ENCODE measurements around the gene TRMT2A. TPM values are rescaled to one million over a fixed set of nuclear protein-coding genes. Genes with fewer than 3 reads are reported as not detected.

The TRMT2A gene
- total RNA-seq, 3 donors from 2014 or later (not counting 1 experiment from before 2014, with no cell fraction given), result 86.4 to 104 (median 86.5) TPM

DNA sequence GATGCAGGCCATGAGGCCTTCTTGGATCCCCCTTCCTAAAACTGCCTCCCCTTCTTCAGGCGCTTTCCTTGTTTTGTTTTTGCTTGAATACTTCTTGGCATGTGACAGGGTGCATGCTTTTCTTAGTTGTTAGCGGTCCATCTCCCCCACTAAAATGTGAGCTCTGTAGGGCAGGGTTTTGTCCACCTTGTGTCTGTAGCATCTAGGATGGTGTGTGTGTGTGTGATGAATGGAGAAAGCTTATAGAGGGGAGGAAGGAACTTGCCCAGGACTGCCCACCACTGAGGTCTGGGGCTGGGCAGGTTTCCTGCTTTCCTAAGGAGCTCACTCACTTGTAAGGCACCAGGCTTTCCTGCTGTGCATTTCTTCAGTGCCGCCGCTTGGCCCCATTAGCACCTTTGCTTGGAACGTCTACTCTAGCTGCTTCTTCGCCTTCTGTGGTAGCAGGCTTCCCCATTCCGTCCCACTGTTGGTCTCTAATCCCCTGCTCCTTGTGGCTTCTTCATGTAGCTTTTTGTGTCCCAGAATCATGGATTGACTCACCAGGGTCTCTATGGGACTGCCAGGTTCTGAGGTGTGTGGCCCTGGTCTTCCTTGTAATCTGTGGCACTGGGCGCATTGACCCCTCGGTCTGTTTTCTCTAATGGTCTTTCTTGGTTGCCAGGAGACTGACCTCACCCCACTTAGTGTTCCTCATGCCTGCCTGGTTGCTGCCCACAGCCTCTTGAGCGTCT lies 33.7 kb downstream of the TRMT2A start:
- H3K27ac ChIP-seq (ENCODE audit: low read length), result no peak overlapping the region
- Mint-ChIP-seq H3K27me3 (ENCODE audit: low read depth in 2 of 2) (no peaks in the 10 kb centered on the region), H3K36me3 (no peaks in the 10 kb centered on the region), H3K4me3 (peak overlapping the region; percentile 30), H3K27ac (peak overlapping the region in 1 of 2 donors; percentile 55), H3K9me3 (no peaks in the 10 kb centered on the region), H3K4me1 (peaks cover 54 to 58% of the 10 kb centered on the region in 2 donors)
- H3K4me1 ChIP-seq (ENCODE audit: control insufficient read depth, insufficient read depth, low read length), result peaks cover 60% of the 10 kb centered on the region
- H3K27me3 ChIP-seq (ENCODE audit: control insufficient read depth, insufficient read depth, low read length), result no peaks in the 10 kb centered on the region
- H3K4me3 ChIP-seq (ENCODE audit: low read length), result no peak overlapping the region
- H3K36me3 ChIP-seq (ENCODE audit: control insufficient read depth, insufficient read depth, low read length), result peaks cover 23% of the 10 kb centered on the region
- WGBS (ENCODE audit: insufficient coverage), result 92% methylated on average over 10 of the region's 10 CpGs
- no peak for DNase-seq
- TF ChIP-seq, protein P1, sequence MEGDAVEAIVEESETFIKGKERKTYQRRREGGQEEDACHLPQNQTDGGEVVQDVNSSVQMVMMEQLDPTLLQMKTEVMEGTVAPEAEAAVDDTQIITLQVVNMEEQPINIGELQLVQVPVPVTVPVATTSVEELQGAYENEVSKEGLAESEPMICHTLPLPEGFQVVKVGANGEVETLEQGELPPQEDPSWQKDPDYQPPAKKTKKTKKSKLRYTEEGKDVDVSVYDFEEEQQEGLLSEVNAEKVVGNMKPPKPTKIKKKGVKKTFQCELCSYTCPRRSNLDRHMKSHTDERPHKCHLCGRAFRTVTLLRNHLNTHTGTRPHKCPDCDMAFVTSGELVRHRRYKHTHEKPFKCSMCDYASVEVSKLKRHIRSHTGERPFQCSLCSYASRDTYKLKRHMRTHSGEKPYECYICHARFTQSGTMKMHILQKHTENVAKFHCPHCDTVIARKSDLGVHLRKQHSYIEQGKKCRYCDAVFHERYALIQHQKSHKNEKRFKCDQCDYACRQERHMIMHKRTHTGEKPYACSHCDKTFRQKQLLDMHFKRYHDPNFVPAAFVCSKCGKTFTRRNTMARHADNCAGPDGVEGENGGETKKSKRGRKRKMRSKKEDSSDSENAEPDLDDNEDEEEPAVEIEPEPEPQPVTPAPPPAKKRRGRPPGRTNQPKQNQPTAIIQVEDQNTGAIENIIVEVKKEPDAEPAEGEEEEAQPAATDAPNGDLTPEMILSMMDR (IDR thresholded peaks at IDR 0.05), result no peak
- intact Hi-C loops (cut with micrococcal nuclease), result loop anchor here (5.0 kb wide), 1 partner anchor 39 kb away; no protein-coding TSS in a partner anchor
- ATAC-seq, result no peak
- no peaks in the 10 kb centered on the region for H3K9me3 ChIP-seq (ENCODE audit: control insufficient read depth, insufficient read depth, low read length)

DNA sequence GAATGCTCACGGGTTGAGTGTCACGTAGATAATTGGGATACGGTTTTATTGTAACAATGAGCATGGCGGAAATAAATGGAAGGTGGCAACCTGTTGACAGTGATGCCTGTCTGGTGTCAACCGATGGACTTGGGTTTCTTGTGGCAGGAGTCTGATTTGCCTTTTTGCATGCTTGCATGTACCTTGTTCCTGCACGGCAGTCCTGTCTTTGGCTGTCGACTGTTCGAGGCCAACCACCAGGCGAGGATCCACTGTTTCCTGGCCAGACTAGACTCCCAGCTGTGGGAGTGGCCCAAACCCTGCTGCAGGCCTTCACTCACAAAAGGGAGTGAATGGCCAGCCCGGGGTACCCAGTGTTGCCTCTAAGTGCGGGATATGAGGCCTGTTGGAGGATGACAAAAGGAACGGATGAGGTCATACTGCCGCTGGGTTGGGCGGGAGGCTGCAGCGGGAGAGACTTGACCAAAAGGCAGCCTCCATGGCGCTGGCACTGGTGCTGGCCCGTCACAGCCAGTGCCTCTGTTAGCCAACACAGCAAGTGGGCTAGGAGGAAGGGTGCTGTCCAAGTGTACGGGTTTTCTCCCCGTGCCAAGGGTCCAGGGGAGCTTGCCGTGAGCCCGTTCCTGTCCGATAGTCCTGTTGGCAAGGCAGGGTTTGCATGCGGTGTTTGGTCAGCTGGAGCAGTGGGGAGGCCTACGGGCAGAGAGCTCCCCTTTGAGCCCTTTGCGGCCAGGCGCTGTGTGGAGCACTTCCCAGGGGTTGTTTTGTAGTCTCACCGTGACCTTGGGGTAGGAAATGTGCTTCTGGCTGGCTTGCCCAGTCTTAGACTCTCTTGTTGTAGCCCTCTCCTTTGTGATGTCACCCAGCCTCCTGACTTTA lies 36.0 kb downstream of the TRMT2A start:
- no peaks in the 10 kb centered on the region for H3K9me3 Mint-ChIP-seq
- no peaks in the 10 kb centered on the region for H3K9me3 ChIP-seq (ENCODE audit: control insufficient read depth, insufficient read depth, low read length)
- H3K27ac ChIP-seq (ENCODE audit: low read length), result peak overlapping the region; percentile 9
- peak overlapping the region; percentile 82 for H3K4me3 Mint-ChIP-seq
- H3K4me1 ChIP-seq (ENCODE audit: control insufficient read depth, insufficient read depth, low read length), result peaks cover 37% of the 10 kb centered on the region
- H3K27me3 ChIP-seq (ENCODE audit: control insufficient read depth, insufficient read depth, low read length), result no peaks in the 10 kb centered on the region
- WGBS (ENCODE audit: insufficient coverage), result 56% methylated on average over 27 of the region's 27 CpGs
- intact Hi-C loops (cut with micrococcal nuclease), result loop anchor here (2.0 to 5.0 kb wide), 2 partner anchors 41 to 60 kb away; partner anchors contain the start of gene TANGO2
- H3K36me3 ChIP-seq (ENCODE audit: control insufficient read depth, insufficient read depth, low read length), result peaks cover 2% of the 10 kb centered on the region
- H3K4me1 Mint-ChIP-seq, result peaks cover 33 to 38% of the 10 kb centered on the region in 2 donors
- H3K27ac Mint-ChIP-seq, result peak overlapping the region; percentile 17 to 63
- TF ChIP-seq, protein P1 (IDR thresholded peaks at IDR 0.05), result no peak
- H3K27me3 Mint-ChIP-seq (ENCODE audit: low read depth in 2 of 2), result no peaks in the 10 kb centered on the region
- H3K4me3 ChIP-seq (ENCODE audit: low read length), result peak overlapping the region; percentile 42
- H3K36me3 Mint-ChIP-seq, result no peaks in the 10 kb centered on the region
- no peak for ATAC-seq
- DNase-seq, result peak in 1 of 2 donors; percentile 17

DNA sequence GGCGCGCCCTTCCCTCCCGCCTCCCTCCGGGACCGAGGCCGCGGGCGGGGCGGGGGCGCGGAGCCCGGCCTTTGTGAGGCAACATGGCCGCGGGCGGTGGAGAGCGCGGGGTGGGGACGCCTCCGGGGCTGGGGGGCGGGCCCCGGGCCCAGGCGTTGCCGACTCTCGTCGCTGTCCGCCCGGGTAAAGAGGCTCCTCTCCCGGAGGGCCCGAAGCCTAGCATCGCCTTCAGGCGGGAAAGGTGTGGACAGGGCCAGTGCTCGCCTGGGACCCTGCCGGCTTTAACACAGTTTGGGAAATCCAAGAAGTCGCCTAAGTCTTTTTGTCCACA lies 36.6 kb downstream of the TRMT2A start:
- Histone ChIP-seq H3K9me3 (ENCODE audit: control insufficient read depth, insufficient read depth, low read length) (no peaks in the 10 kb centered on the region), H3K27me3 (ENCODE audit: control insufficient read depth, insufficient read depth, low read length) (no peaks in the 10 kb centered on the region), H3K4me3 (ENCODE audit: low read length) (peak overlapping the region; percentile 42), H3K27ac (ENCODE audit: low read length) (peak overlapping the region; percentile 9), H3K4me1 (ENCODE audit: control insufficient read depth, insufficient read depth, low read length) (peaks cover 32% of the 10 kb centered on the region), H3K36me3 (ENCODE audit: control insufficient read depth, insufficient read depth, low read length) (no peaks in the 10 kb centered on the region)
- Mint-ChIP-seq H3K4me1 (peaks cover 33 to 38% of the 10 kb centered on the region in 2 donors), H3K4me3 (peak overlapping the region; percentile 82), H3K9me3 (no peaks in the 10 kb centered on the region), H3K27ac (peak overlapping the region; percentile 17 to 63), H3K27me3 (ENCODE audit: low read depth in 2 of 2) (no peaks in the 10 kb centered on the region), H3K36me3 (no peaks in the 10 kb centered on the region)
- TF ChIP-seq, protein P1 (IDR thresholded peaks at IDR 0.05), result no peak
- intact Hi-C loops (cut with micrococcal nuclease), result loop anchor here (2.0 to 5.0 kb wide), 2 partner anchors 42 to 60 kb away; partner anchors contain the start of gene TANGO2
- ATAC-seq (peak; percentile 72 to 83 (median 76)), DNase-seq (peak; percentile 62 to 84)
- WGBS (ENCODE audit: insufficient coverage), result under 1% methylated on average over 34 of the region's 34 CpGs

All from natural killer cell (primary cell).